GM12873 (cell line): ENCODE data around the gene CERS6.

ENCODE experiments used
- TF ChIP-seq, protein P1 (sequence below): IDR thresholded peaks from 2 replicates; pipeline ENCODE4 v1.5.1; 2012; ENCODE audit warnings: low read depth, mild to moderate bottlenecking, moderate library complexity, low read length, control low read depth; ENCODE audit not compliant: insufficient read depth; ENCODE audit errors: missing control alignments

Gene CERS6, protein sequence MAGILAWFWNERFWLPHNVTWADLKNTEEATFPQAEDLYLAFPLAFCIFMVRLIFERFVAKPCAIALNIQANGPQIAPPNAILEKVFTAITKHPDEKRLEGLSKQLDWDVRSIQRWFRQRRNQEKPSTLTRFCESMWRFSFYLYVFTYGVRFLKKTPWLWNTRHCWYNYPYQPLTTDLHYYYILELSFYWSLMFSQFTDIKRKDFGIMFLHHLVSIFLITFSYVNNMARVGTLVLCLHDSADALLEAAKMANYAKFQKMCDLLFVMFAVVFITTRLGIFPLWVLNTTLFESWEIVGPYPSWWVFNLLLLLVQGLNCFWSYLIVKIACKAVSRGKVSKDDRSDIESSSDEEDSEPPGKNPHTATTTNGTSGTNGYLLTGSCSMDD

DNA sequence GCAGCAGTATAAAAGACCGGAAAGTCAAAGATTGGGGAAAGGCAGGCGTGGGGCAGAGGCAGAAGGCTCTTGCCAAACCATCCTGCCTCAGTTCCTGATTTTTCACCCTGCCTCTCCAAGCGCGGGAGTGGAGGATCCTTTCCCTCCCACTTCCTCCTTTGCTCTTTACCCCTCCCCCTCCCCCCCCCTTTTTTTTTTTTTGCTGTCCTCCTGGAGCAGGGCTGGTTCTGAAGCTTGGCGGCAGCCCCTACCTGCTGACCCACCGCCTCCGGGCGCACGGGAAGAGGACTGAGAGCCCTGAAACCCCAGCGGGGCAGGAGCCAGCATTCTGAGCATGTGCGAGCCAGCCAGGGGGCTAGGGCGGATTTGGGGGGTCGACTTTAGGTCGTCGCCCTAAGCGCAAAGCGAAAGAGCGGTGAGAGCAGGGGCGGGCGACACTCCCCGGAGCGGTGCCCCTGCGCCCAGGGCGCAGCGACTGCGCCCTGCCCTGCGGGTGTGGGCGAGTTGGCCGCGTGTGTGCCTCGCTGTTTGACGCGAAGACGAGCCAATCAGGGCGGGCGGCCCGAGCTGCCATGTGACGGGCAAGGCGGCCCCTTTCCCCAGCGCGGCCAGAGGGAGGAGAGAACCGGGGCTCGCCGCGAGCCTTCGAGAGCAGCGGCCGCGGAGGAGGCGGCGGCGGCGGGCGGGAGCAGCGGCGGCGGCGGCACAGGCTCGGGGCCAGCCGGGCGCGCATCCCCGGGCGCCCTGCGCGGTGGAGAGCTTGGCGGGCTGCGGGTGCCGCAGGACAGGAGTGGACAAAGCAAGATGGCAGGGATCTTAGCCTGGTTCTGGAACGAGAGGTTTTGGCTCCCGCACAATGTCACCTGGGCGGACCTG lies at the start of gene CERS6:
Gene CERS6, plus strand, starts transcription at position 628 of the 876 bp plus-strand sequence. Its CDS starts 177 bp downstream, at position 805.
- TF ChIP-seq, protein P1, sequence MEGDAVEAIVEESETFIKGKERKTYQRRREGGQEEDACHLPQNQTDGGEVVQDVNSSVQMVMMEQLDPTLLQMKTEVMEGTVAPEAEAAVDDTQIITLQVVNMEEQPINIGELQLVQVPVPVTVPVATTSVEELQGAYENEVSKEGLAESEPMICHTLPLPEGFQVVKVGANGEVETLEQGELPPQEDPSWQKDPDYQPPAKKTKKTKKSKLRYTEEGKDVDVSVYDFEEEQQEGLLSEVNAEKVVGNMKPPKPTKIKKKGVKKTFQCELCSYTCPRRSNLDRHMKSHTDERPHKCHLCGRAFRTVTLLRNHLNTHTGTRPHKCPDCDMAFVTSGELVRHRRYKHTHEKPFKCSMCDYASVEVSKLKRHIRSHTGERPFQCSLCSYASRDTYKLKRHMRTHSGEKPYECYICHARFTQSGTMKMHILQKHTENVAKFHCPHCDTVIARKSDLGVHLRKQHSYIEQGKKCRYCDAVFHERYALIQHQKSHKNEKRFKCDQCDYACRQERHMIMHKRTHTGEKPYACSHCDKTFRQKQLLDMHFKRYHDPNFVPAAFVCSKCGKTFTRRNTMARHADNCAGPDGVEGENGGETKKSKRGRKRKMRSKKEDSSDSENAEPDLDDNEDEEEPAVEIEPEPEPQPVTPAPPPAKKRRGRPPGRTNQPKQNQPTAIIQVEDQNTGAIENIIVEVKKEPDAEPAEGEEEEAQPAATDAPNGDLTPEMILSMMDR, result no peak

DNA sequence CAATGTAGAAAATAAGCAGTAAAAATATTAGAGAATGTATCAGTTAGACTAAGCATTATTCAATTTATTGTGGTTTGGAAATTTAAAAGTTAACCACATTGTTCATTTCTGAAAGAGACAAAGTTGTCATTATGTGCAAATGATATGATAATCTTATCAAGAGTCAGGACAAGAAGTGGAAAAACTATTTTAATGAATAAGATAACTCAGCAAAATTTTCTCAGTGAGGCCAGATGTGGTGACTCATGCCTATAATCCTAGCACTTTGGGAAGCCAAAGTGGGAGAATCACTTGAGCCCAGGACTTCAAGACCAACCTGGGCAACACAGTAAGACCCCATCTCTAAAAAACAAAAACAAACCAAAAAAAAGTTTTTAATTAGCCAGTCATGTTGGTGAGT lies 39.5 kb upstream of the CERS6 start:
- TF ChIP-seq, protein P1, result no peak

DNA sequence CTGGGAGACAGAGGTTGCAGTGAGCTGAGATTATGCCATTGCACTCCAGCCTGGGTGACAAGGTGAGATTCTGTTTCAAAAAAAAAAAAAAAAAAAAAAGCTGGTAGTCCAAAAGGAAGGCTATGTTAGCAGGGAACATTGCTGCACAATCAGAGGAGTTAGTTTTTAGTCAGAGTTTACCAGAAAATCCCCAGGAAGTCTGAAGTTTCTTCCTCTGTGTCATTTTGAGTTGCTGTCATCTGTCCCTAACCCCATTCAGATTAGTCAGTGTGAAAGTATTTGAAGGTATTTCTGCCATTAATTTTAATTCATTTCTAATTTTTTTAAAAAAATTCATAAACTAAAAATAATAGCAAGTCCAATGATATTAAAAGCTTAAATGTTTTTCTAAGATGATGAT lies 33.5 kb upstream of the CERS6 start:
- TF ChIP-seq, protein P1, result no peak

DNA sequence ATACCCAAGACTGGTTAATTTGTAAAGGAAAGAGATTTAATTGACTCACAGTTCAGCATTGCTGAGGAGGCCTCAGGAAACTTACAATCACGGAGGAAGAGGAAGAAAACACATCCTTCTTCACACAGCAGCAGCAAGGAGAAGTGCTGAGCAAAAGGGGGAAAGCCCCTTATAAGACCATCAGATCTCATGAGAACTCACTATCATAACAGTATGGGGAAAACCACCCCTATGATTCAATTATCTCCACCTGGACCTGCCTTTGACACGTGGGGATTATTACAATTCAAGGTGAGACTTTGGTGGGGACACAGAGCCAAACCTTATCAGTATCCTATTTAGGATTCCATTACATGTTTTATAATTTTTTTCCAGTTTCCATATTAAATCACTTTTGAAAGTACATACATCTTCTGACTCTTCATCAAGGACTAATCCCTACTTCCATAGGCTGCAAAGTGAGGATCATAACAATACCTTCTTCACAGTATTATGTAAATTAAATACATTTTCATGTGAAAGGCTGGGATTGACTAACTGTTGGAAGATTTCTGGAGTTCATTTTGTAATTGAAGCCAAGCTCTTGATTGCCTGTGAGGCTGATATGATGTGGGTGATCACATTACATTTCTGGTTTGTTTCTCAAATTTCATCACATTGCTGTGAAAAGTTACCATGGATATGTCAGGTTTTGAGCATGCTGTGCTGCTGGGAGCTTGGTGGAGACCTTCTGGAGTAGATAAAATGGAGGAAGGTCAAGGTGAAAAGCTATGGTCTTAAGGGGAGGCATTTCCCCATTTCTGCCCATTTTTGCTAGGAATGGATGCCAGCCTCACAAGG lies 31.7 kb upstream of the CERS6 start:
- TF ChIP-seq, protein P1, result no peak

DNA sequence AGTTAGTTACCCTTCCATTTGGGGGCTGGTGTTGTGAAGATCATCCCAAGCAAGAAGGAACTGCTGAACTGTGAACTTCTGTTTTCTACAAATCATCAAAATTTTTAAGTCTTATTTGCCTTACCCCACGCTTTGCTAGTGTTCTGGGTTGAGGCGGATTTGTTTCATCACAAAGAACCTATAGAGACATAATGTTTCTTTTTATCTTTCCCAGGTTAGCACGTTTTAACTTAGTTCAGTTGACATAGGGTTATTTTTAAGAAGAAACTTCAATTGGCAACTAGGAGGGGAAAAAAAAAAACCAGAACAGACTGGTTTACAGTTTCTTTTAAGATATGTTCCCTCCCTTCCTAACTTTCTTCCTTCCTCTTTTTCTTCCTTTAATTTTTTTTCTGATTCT lies 31.1 kb upstream of the CERS6 start:
- TF ChIP-seq, protein P1, result no peak

DNA sequence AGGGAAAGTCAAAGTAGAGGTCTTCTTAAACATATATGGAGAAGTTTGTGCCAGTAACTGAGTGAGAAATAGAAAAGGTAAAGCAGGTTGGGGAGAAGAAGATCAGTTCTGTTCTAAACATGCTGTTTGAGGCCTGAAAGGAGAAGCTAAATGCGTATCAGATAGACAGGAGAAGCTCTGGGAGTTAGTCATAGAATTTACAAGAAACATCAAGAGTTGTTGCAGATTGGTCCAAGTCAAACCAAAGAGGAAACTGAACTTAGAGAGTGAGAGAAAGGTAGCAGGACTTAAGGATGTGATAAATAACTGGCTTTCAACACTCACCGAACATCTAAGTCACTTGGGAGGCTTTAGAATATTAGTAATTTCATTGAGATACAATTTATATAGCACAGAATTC lies 29.2 kb upstream of the CERS6 start:
- TF ChIP-seq, protein P1, result no peak
